CD4-positive, alpha-beta T cell treated with Interleukin-17A for 1 hour (primary cell): ENCODE results near the gene TDP2.
A peak's percentile ranks its signal among the peaks of the same experiment; 100 is the strongest.

Source experiments
- DNase-seq: peaks from one replicate; pipeline ENCODE4 v3.0.0-alpha.2; 2020

The TDP2 gene, protein sequence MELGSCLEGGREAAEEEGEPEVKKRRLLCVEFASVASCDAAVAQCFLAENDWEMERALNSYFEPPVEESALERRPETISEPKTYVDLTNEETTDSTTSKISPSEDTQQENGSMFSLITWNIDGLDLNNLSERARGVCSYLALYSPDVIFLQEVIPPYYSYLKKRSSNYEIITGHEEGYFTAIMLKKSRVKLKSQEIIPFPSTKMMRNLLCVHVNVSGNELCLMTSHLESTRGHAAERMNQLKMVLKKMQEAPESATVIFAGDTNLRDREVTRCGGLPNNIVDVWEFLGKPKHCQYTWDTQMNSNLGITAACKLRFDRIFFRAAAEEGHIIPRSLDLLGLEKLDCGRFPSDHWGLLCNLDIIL

DNA sequence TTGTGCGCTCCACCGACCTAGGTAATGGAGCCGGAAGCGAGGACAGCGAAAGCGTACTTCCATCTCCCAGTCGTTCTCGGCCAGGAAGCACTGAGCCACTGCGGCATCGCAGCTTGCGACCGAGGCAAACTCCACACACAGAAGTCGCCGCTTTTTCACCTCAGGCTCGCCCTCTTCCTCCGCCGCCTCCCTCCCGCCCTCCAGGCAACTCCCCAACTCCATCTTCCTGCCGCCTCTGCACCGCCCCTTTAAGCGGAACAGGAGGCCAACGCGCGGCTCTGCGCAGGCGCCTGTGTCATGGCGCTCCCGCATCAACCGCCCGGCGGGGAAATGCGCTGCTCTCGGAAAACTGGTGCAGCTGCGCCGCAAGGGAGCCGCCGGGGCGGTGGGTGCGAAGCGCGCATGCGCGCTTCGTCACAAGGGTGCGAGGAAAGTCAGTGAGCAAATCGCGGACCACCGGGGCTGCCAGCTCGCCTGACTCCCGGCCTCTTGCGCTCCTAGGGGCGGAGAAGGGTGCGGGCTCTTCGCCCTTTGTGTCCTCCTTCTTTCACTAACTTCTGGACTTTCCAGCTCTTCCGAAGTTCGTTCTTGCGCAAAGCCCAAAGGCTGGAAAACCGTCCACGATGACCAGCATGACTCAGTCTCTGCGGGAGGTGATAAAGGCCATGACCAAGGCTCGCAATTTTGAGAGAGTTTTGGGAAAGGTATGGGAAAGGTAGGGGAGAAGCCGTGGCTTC is at the start of gene TDP2, which contains the start of gene ACOT13:
Gene TDP2, minus strand, starts transcription at position 259 of the 737 bp plus-strand sequence. Its CDS starts 37 bp downstream, at position 222.
Gene ACOT13, plus strand, starts transcription at position 437 of the 737 bp plus-strand sequence. Its CDS starts 187 bp downstream, at position 624.
- peak; percentile 97 for DNase-seq

DNA sequence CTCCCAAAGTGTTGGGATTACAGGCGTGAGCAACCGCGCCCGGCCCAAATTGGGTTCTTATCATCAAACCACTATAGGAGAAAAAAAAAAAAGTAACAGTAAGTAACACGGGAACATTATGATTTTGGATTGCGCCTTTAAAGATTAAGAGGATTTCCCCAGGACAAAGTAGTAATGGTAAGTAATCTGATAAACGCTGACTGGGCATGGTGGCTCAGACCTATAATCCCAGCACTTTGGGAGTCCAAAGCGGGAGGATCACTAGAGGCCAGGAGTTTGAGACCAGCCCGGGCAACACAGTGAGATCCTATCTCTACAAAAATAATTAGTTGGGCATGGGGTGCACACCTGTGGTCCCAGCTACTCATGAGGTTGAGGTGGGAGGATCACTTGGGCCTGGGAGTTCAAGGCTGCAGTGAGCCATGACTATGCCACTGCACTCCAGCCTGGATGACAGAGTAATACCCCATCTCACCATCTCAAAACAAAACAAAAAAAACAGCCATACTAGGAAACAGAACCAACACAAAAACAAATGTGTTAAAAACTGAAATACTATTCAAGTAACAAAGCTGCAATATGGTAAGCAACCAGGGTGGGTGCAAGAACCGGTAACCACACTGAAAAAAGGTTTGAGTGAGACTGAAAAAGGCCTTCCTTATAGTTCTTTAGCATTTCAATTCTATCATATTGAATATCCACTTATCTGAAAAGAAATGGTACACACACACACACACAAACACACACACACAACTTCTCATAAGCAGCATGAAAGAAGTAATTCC is 44.0 kb upstream of the TDP2 start:
- DNase-seq, result no peak

DNA sequence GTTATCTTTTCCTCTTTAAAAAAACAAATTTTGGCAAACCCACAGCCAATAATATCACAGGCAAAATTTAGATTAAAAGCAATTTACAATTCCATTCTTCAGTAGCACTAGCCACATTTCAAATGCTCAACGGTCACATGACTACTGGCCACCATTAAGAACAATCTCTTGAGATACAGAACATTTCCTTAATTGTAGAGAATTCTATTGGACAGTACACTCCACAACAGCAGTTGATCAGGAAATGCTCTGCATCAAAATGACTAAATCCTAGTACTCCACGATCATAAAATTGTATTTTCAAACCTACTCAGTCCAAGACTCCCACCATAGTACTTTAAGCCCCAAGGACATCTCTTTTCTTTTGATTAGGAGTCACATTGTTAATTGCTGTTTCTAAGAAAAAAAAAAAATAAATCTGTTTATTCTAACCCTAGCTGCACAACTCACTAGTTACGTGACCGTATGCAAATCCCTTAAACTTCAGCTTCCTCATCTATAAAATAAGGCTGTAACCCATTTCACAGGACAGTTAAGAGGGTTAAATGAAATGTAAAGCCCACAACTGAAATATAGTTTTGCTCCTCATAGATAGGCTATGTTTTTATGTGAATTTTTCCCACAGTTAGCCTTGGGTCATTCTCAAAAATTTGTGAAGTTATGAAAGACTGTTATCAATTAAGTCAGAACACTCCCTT is 42.5 kb upstream of the TDP2 start:
- DNase-seq, result no peak

DNA sequence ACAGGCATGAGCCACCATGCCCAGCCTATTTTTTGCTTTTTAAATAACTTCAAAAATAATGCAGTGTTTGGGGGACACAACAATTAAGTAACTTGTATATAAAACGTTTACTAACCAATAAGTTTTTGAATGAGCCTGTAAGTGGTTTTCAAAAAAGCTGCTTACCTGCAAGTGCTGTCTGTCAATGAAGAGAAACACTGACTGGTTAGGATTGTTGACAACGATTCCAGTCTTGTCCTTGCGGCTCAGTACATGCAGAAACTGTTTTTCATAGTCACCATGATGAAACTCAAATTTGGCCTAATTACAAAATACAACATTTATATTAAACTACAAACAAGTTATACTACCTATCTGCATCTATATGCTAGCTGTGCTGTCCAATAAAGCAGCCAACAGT is 41.9 kb upstream of the TDP2 start:
- no peak for DNase-seq

DNA sequence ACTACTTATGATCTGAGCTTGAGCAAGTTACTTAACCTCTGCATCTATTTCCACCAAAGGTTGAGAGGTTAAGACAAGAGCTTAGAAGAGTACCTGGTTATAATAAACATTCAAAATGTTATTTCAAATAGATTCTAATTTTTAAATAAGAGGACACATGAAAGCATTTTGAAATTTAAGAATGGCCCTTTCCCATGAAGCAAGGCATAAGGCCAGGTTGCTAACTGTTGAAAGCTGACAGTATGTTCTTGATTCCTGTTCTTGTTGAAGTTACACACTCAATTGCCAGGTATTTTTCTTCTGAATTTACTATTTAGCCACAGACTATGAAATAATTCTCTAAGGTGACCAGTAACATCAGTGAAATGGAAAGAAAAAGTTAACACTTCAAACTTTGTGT is 37.8 kb upstream of the TDP2 start:
- no peak for DNase-seq

DNA sequence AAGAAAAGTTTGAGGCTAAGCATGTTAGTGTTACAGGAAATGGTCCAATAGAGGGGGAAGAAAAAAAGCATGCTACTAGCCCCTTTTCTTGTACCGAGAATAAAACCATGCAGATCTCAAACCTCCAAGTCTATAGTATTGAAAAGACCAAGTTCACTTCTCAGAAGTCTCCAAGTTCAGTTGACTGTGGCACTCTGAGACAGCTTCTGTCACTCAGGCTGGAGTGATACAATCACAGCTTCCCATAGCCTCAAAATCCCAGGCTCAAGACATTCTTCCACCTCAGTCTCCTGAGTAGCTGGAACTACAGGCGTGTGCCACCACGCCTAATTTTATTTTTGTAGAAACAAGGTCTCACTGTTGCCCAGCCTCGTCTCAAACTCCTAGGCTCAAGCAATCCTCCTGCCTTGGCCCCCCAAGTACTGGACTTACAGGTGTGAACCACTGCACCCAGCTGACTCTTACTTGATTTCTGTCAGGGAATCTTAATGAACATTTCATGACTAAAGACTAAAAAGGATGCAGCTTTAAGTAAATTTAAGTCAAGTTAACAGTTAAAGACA is 36.1 kb upstream of the TDP2 start:
- DNase-seq, result no peak

DNA sequence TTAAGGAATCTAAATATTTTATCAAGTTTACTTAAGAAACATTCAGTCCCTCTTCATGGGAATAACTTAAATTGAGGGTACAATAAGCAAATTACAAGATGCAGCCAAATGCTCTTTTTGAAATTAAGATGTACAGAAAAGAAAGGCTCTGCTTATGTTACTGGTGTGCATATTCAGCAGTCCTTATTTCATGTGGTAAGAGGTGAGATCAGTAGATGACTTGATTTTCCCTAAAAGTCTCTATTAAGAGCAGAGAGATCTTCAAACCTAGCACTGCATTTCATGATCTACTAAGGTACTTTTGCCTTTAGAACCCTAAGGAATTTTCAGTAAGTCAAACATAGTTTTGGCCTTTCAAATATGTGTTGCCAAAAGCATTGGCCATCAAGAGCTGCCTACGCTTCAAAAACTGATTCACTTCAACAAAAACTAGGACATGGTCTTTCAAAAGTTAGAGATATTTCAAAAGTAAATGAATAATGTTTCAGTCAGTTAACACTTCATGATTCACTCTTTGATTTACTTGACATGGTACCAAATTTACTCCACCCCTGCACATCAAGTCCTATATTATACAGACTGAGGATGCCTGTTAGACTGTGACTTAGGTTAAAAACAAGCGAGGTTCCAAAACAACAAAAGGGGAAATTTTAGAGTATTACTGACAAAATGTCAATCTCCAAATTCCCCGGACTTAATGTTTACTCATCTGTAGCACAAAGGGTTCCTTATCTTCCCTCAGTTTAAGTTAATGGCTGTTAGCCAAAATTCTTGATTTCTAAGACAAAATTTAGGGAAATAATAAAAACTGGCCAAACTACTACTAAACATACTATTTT is 33.0 kb upstream of the TDP2 start:
- DNase-seq, result no peak

DNA sequence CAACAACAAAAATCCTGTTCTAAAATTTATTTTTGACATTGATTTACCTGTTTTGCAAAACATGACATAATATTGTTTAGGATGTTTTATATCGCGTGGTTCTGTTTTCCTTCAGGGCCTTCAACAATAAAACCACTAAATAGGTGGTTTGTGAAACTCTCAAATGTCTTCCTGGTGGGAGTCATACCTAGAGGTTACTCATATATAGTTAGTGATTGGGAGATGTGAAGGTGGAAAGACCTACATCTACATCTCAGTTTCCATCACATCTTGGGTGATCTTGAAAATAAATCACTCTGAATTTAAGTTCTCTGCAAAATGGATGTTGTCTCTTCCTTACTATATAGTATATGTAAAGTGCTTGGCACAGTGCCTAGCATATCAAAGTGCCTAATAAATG is 29.4 kb upstream of the TDP2 start:
- DNase-seq, result no peak

DNA sequence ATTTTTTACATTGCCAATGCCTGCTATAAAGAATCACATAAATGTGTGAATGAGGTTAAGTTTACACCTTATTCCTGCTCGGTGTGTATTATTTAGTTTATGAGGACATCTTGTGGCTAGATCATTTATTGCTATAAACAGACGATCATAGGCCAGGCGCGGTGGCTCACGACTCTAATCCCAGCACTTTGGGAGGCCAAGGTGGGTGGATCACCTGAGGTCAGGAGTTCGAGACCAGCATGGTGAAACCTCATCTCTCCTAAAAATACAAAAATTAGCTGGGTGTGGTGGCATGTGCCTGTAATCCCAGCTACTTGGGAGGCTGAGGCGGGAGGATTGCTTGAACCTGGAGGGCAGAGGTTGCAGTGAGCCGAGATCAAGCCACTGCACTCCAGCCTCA is 28.9 kb upstream of the TDP2 start:
- DNase-seq, result peak; percentile 74

DNA sequence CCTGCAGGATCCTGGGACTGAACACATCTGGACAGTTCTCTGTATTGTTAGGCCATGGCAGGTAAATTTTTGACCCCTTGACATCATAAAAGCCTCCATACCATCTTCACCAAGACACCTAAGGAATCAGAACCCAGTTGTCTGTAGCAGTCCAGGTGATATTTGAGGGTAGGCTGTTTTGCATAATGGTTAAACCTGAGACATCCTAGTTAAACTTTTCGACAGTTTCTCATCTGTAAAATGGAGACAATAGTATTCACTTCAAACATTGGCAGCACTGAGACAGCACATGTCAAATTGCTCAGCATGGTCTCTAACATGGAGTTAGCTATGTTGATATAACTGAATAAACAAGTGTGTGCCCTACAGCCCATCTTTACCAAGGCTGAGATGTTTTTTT is 27.5 kb upstream of the TDP2 start:
- DNase-seq, result no peak

DNA sequence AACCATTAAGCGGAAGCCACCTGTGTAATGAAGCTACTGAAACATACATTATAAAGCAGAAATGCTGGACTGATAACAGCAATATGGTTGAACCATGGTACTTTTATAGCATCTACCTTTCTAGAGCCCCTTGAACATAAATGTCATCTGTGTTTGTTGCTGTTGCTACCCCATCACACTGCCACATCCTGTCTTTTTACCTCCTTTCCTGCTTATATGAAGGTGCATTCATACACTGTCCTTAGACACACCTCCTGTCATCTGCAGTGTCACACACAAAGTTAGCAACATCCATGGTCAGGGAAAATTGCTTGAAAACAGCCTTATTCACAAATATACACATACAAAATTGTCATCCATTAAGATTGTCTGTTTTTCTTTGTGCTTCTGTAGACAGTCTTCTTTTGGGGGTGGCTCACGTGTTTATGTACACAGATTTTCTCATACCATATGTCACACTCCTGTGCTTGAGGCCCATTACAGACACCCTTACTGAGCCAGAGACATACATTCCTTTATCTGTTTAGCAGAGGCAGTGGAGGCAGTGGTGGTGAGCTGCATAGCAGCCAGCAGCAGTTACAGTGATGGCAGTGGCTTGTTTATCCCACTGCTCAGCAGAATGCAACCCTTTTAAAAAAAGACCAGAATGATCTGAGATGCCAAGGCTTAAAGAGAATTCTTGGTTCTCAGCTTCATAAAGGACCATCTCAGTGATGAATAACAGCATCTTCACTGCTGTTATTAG is 26.3 kb upstream of the TDP2 start:
- no peak for DNase-seq

DNA sequence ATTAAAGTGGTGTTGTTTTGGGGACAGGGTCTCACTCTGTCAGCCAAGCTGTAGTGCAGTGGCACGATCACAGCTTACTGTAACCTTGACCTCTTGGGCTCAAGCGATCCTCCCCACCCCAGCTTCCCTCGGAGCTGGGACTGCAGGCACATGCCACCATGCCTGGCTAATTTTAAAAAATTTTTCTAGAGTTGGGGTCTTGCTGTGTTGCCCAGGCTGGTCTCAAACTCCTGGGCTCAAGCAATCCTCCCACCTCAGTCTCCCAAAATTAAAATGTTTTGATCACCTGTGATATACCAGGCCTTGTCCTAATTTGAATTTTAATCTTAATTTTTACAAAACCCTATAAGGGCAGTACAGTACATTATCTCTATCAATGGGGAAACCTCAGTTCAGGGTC is 25.7 kb upstream of the TDP2 start:
- no peak for DNase-seq

DNA sequence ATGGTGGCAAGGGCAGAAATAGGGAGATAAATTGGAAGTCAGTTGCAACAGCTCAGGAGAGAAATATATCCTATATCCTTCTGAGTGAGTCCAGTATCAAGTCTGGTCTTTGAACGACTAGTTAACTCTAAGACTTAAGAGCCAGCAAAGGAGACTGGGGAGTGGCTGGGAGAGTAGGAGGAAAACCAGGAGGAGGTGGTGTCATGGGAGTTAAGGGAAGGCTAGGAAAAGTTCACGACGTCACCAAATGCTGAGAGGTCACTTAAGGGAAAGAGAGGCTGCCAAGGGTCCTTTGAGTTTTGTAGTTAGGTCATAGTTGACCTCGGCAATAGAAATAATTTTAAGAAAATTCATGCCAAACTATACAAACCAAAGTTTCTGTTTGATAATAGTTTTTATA is 25.3 kb upstream of the TDP2 start:
- DNase-seq, result no peak

DNA sequence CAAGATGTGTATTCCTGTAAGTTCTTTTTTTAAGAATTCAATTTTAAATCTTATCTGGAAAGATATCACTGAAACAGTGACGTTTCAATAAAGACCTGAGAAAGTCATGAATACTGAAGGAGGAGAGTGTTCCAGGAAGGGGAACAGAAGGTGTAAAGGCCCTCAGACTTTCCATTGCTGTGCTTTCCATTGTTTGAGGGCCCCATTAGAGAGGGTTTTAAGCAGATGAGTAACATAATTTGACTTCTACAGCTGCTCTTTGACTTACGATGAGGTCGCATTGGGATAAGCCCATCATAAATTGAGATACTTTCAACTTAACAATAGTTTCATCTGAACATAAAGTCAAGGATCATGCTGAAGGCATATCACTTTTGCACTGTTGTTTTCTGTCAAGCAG is 24.9 kb upstream of the TDP2 start:
- DNase-seq, result no peak

DNA sequence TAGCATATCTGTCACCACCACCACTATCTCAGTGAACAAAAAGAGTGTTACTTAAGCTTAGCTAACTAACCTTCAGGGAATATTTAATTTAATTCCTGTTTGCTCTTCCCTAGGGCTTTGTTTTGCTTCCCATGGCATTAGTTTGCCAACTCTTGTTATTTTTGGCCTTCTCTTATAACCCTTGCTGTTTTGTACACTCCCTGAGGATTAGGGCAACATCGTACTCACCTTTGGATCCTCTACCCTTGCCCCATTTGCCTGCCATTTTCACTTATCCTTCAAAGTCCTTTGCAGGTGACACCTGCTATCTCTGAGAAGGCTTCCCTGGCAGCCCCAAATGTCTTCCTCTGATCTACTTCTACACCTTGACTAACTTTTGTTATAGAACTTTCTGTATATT is 23.9 kb upstream of the TDP2 start:
- DNase-seq, result no peak

DNA sequence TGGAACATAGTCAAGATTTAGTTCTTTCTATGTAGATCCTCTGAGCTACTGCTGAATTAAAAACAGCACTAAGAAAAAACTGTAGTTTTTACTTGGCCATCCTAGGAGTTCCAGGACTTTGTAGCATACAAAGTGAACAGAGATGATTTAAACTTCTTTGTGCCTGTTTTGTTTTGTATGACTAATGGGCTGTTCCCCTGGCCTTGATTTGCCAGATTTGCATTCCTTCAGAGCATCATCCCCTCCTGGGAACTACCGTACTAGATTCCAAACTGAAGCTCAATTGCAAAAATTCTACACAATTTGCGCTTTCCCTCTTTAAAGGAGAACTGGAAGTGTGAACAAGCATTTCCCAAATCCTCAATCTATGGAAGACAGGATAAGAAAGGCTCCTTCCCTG is 23.3 kb upstream of the TDP2 start:
- no peak for DNase-seq

DNA sequence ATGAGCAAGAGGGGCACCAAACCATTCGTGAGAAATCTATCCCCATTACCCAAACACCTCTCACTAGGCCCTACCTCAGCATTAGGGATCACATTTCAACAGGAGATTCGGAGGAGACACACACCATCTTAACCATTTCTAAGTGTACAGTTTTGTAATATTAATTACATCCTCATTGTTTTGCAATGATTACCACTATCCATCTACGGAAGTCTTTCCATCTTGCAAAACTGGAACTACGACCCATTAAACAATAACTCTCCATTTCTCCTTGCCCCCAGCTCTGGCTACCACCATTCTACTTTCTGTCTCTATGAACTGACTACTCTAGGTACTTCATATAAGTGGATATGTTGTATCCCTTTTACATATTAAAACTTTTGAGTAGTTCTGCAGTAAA is 20.2 kb upstream of the TDP2 start:
- DNase-seq, result no peak

DNA sequence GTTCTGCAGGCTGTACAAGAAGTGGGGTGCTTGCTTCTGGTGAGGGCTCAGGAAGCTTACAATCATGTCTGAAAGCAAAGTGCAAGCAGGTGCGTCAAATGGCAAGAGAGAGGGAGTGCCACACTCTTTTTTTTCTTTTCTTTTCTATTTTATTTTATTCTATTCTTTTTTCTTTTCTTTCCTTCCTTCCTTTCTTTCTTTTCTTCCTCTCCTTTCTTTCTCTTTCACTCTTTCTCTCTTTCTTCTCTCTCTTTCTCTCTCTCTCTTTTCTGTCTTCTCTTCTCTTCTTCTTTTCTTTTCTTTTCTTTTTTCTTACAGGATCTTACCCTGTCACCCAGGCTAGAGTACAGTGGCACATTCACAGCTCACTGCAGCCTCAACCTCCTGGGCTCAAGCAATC is 19.7 kb upstream of the TDP2 start:
- DNase-seq, result no peak

DNA sequence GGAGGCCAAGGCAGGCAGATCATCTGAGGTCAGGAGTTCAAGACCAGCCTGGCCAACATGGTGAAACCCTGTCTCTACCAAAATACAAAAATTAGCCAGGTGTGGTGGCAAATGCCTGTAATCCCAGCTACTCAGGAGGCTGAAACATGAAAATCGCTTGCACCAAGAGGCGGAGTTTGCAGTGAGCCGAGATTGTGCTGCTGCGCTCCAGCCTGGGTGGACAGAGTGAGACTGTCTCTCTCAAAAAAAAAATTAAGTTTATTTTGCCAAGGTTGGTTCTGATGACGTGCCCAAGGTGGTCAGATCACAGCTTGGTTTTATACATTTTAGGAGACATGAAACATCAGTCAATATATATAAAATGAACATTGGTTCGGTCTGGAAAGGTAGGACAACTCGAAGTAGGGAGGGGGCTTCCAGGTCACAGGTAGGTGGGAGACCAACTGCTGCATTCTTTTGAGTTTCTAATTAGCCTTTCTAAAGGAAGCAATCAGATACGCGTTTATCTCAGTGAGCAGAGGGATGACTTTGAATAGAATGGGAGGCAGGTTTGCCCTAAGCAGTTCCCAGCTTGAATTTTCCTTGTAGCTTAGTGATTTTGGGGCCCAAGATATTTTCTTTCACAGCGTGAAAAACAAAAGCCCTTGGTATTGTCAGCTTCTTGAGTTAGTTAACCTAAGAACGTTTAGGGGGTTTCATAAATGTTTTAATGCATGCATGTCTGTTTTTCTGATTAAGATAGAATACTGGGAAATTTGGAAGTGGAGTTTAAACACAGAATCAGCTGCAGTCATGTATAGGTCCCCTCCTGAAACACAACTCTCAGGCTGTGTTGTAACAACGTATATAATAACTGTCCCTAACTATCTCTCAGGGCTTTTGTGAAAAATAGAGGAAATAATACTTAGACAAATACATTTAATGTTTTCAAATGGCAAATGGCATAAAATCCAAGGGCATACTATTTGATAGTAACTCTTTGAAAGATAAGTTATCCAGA is 16.9 kb upstream of the TDP2 start:
- DNase-seq, result no peak

DNA sequence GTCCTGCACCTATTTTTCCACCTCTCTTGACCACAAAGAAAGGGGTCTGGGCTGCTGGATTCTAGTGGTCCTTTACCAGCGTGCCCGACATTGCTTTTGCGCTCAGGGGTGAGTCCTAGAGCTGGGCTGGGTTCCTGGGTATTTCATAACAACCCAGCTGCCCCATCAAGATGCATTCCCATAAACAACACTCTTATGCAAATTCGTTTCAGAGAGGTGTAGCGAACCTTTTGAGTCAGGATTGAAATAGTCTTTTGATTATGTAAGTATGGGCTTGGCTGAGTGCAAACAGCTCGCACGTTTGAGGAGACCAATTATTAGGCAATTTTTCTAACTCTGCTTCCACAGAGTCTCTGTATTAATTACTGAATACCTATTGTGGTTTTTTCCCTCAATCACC is 13.9 kb upstream of the TDP2 start:
- no peak for DNase-seq
